Gastrocnemius medialis (tissue), 4 donors: ENCODE data around the gene ATAD3A.

ENCODE experiments used
- POLR2A ChIP-seq, 2 donors: fragments of 450-650 bp; IDR thresholded peaks; one replicate each; pipeline ENCODE4 v1.6.1; 2017; ENCODE audit warnings: antibody characterized with exemption in 2 of 2, mild to moderate bottlenecking in 2 of 2, moderate library complexity in 2 of 2
- TF ChIP-seq, protein P1 (sequence below), 5 experiments: fragments of 450-650 bp in 3 of 5; fragments of 200-600 bp in 2 of 5; sonication (generic) in 2 of 5; IDR thresholded peaks in 4 of 5; conservative IDR thresholded peaks in 1 of 5; 1 replicate in 4 of 5; 2 replicates in 1 of 5; pipeline ENCODE4 v1.5.1; 2016 to 2019; ENCODE audit warnings: antibody characterized with exemption in 5 of 5, mild to moderate bottlenecking in 3 of 5, moderate library complexity in 3 of 5

DNA sequence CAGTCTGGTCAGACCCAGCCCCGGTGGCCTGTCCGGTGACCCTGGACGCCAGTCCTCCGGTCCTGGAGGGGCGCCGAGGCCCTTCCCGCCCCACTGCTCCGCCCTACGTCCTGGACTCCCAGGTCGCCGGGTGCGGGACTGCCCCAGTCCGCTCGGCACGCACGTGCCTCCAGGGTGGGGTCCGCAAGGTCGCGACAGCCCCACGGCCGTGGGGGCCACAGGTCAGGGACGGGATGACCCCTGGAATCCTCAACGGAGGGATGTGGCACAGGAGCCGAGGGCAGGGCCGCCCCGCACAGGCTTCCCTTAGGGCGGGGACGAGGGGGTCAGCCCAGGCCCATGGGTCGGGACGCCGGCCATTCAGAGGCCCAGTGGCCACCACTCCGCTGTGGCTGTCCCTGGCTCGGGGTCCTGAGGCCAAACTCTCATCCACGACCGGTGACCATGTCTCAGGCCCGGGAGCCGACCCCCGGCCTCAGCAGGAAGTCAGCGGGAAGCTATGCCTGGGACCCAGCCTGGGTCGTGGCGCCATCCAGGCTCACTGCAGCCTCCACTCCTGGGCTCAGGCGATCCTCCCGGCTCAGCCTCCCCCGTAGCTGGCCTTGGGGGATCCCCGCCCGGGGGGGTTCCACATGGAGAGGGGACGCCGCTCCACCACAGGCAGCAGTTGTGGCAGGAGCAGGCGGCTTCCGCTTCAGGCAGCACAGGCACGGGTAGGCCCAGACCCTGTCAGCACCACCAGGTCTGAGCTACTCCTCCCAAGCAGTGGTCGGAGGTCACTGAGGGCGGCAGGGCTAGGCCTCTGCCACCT lies 29.1 kb downstream of the ATAD3A start:
- no peak for TF ChIP-seq POLR2A (IDR thresholded peaks at IDR 0.05)
- TF ChIP-seq, protein P1, sequence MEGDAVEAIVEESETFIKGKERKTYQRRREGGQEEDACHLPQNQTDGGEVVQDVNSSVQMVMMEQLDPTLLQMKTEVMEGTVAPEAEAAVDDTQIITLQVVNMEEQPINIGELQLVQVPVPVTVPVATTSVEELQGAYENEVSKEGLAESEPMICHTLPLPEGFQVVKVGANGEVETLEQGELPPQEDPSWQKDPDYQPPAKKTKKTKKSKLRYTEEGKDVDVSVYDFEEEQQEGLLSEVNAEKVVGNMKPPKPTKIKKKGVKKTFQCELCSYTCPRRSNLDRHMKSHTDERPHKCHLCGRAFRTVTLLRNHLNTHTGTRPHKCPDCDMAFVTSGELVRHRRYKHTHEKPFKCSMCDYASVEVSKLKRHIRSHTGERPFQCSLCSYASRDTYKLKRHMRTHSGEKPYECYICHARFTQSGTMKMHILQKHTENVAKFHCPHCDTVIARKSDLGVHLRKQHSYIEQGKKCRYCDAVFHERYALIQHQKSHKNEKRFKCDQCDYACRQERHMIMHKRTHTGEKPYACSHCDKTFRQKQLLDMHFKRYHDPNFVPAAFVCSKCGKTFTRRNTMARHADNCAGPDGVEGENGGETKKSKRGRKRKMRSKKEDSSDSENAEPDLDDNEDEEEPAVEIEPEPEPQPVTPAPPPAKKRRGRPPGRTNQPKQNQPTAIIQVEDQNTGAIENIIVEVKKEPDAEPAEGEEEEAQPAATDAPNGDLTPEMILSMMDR (IDR thresholded peaks at IDR 0.05 in 4 of 5, conservative IDR thresholded peaks at IDR 0.05 in 1 of 5), result no peak
